ENCODE data around the gene MUC12.
A peak's percentile ranks its signal among the peaks of the same experiment; 100 is the strongest.
"Not testable (repeated sequence)": the region's sequence is repeated elsewhere in the genome, so short reads cannot be mapped to it uniquely, and the experiment has no call there.

The MUC12 gene

GRCh38 chr7:100957832-100958421, 11.4 kb upstream of the MUC12 start:
- DNase-seq = no peak

GRCh38 chr7:100959894-100960293, 9.5 kb upstream of the MUC12 start:
- DNase-seq = no peak

DNA sequence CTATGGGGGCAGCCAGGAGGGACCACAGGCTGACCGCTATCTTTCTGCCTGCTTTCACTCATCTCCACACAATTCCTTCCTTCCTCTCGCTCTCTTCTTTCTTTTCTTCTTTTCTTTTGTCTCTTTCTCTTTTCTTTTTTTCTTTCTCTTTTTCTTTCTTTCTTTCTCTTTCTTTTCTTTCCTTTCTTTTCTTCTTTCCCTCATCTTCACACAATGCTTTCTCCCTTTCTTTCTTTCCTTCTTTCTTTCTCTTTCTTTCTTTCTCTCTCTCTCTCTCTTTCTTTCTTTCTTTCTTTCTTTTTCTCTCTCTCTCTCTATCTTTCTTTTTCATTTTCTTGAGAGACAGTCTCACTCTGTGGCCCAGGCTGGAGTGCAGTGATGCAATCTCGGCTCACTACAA, 6.8 kb upstream of the MUC12 start:
- DNase-seq = no peak

GRCh38 chr7:100963386-100963785, 6.0 kb upstream of the MUC12 start:
- no peak for DNase-seq

DNA sequence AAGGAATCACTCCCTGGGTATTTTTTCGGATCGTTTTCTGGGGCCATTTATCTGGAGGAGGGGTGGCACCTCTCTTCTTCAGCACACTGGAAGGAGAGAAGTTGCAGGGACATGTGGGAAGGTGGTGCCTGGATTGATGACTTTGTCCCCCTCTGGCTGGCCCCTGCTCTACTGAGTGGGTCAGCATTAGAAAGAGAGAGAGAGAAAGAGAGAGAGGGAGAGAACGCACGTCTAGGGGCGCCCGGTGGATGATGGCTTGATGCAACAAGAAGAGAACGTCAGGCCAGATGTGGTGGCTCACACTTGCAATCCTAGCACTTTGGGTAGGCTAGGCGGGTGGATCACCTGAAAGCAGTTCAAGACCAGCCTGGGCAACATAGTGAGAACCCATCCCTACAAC, 5.5 kb upstream of the MUC12 start:
- no peak for DNase-seq

DNA sequence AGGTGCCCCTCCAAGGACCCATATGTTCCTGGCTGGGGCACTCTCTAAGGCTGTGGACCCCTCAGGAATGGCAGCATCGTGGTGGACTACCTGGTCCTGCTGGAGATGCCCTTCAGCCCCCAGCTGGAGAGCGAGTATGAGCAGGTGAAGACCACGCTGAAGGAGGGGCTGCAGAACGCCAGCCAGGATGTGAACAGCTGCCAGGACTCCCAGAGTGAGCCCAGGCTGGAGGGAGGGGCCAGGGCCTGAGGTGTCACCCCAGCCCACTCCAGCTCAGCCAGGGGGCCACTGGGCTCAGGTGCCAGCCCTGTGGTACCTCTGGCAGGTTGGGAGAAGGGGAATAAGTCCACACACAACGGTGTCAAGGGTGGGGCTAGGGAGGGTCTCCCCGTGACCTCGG, 4.7 kb upstream of the MUC12 start:
- no peak for DNase-seq

DNA sequence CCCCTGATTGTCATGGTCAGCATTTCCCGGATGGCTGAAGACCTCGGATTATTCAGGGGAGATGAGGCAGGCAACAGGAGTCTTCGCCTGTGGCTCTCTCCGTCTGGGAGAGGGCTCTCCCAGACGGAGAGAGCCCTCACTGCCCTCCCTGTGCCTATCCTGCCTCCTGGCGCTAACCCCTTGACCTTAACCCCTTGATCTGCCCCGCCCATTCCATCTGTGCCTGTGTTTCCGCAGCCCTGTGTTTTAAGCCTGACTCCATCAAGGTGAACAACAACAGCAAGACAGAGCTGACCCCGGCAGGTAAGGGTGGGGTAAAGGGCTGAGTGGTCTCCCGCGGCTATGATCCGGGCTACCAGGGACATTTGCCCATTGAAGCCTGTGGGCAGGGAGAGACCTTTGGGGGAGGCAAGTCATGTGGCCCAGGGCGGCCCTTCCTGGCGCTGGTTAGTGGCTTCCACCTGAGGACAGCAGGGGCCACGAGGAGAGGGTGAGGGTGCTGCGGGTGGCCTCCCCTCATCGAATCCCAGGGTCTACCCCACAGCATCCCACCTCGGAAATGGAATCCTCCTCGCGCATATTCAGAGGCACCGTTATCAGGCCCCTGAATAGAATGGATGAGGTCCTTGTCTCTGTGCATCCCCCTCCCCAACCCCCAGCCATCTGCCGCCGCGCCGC, 4.2 kb upstream of the MUC12 start:
- no peak for DNase-seq

DNA sequence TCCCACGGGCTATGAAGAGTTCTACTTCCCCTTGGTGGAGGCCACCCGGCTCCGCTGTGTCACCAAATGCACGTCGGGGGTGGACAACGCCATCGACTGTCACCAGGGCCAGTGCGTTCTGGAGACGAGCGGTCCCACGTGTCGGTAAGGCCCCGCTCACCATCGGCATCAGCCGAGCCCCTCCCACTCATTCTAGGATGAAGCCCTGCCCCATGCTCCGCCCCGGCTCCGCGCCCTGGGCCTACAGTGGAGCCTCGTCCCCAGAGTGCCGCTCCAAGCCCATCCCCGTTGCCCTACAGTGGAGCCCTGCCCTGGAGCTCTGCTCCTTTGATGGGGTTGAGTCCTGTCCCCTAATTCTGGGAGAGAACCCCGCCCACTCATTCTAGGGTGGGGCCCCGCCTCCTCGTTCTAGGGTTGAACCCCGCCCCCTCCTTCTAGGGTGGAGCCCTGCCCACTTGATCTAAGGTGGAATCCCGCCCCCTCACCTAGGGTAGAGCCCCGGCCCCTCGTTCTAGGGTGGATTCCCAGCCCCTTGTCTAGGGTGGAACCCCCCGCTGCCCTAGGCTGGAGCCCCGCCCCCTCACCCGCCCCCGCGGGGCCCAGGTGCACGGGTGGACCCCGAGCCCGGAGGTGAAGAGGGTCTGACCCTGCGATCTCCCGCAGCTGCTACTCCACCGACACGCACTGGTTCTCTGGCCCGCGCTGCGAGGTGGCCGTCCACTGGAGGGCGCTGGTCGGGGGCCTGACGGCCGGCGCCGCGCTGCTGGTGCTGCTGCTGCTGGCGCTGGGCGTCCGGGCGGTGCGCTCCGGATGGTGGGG, 3.4 kb upstream of the MUC12 start:
- DNase-seq = peak; percentile 66

GRCh38 chr7:100966542-100967291, 2.6 kb upstream of the MUC12 start:
- DNase-seq = no peak

DNA sequence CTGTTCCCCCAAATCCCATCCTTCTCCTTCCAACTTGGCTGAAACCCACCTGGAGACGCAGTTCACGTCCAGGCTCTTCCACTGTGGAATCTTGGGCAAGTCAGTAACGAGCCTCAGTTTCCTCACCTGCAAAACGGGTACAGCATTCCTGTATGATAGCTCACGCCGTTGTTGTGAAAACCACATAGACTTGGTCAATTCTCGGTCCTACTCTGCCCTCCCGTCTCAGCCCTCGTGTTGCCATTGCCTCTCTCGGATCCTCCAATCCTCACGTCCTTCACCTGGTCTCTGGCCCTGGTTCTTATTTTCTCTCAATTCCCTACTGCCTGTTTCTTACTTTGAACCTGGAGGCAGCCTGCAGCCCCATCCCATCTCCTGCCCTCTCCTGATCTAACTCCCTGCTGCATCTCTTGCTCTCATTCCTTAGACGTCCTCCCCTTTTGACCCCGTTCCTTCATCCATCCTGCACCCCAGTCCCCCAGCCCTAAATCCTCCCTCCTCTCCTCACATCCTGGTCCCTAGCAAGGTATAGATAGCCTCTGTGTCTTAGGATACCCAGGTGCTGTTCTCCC, 2.0 kb upstream of the MUC12 start:
- no peak for DNase-seq

DNA sequence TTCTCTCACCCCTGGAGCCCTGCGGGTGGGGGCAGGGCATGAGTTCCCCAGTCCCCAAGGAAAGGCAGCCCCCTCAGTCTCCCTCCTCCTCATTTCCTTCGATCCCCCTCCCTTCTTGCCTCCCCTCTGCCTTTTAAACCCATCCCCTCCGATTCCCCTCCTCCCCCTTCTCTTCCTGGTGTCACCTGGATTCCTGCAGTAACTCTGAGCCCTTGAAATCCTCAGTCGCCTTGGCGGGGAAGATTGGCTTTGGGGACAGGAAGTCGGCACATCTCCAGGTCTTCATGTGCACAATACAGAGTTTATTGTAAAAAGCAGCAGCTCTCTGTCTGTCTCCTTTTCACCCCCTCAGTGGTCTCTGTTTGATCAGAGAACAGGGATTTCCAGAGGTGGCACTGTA, 1.3 kb upstream of the MUC12 start:
- no peak for DNase-seq

DNA sequence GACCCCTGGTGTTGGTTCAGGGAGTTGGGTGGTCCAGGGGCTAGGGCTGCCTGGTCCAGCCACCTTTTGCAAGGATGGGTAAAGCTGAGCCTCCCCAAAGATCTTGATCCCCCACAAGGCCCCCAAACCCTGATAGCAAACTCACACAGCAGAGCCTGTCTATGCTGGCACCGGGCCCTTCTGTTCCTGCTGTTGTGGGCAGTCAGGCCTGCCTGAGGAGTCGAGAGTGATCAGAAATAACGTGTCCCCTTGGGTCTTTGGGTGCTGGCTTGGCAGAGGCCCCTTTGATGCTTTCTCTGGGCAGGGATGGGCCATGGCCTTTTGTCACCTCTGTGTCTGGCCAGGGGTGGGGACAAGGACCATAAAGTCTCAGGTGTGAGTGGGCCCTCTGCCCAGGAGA, 715 bp upstream of the MUC12 start:
- DNase-seq = no peak

- DNase-seq = no peak
These were observed 2.0 kb downstream of the MUC12 start for GRCh38 chr7:100971111-100972001.

- DNase-seq = no peak
These were observed 2.6 kb downstream of the MUC12 start for GRCh38 chr7:100972002-100972347.

DNA sequence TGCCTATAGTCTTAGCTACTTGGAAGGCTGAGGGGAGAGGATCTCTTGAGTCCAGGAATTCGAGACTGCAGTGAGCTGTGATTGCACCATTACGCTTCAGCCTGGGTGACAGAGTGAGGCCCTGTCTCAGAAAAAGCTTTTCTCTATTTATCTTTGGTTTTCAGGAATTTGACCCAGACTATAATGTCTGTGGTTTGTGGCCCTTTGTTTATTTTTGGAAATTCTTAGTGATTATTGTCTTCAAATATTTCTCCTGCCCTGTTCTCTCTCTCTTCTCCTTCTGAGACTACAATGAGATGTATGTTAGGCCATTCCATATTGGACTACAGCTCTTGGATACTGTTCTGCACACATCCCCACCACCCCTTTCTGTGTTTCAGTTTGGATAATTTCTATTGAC, 4.7 kb downstream of the MUC12 start:
- DNase-seq = no peak

DNA sequence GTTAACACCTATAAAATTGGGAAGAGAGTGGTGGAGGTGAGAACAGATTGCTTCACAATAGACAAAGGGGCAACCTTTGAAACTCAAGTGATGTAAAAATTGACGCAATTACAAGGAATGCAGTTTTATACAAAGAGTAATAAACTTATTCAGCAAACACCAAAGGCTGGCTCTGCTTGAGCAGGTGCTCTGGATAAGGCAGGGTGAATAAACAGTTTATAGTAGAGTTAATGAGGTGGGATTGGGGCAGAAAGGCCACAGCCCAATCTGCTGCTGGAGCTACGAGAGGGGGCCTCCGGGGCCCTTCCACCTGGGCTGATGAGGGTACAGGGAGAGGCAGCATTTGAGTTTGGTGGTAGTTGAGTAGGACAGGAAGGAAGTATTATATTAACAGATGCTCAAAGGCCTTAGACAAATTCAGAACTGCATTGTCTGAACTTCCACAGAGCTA, 6.0 kb downstream of the MUC12 start:
- no peak for DNase-seq

- no peak for DNase-seq
These were observed 8.9 kb downstream of the MUC12 start for GRCh38 chr7:100978300-100978699.

GRCh38 chr7:100983451-100984187, 14.3 kb downstream of the MUC12 start:
- DNase-seq = no peak

- DNase-seq = not testable (repeated sequence)
These were observed 15.0 kb downstream of the MUC12 start for GRCh38 chr7:100984241-100984918.

GRCh38 chr7:100985033-100985797, 15.8 kb downstream of the MUC12 start:
- not testable (repeated sequence) for DNase-seq

Measured in activated gamma-delta T cell treated with Interleukin-2 at 50 U/mL for 16 hours (primary cell).